CD14-positive monocyte (primary cell): ENCODE measurements around the gene TGM5. TPM values are rescaled to one million over a fixed set of nuclear protein-coding genes. Genes with fewer than 3 reads are reported as not detected.

Experiments
- DNase-seq, 3 donors: peaks; one replicate each; pipeline ENCODE4 v3.0.0-alpha.2; 2011 to 2022
- H2AFZ ChIP-seq: 2 replicates; pipeline ENCODE4 v1.6.0; 2012; ENCODE audit warnings: mild to moderate bottlenecking, low read depth, low read length, inconsistent platforms; ENCODE audit not compliant: insufficient read depth, poor library complexity, severe bottlenecking
- H3K27ac ChIP-seq, 2 donors: 1 replicate in 1 of 2; 2 replicates in 1 of 2; pipeline ENCODE4 v1.5.1; 2012 to 2013; ENCODE audit warnings: low read length in 2 of 2, control low read depth in 1 of 2, inconsistent platforms in 1 of 2, low read depth in 1 of 2, mild to moderate bottlenecking in 1 of 2
- H3K27me3 ChIP-seq, 2 donors: one replicate each; pipeline versions ENCODE4 v1.6.0 to v1.6.1; 2011 to 2013; ENCODE audit warnings: low read length in 2 of 2; ENCODE audit not compliant: control insufficient read depth in 2 of 2, insufficient read depth in 2 of 2
- H3K36me3 ChIP-seq, 2 donors: replicated peaks in 1 of 2; 1 replicate in 1 of 2; 2 replicates in 1 of 2; pipeline versions ENCODE4 v1.5.1 to v1.6.1; 2012 to 2013; ENCODE audit warnings: low read length in 2 of 2, control low read depth in 1 of 2, inconsistent platforms in 1 of 2, mild to moderate bottlenecking in 1 of 2; ENCODE audit not compliant: insufficient read depth in 2 of 2, control insufficient read depth in 1 of 2
- H3K4me1 ChIP-seq, 2 donors: 1 replicate in 1 of 2; 2 replicates in 1 of 2; pipeline versions ENCODE4 v1.5.1 to v1.6.1; 2012 to 2013; ENCODE audit warnings: low read length in 2 of 2, control low read depth in 1 of 2, inconsistent platforms in 1 of 2, mild to moderate bottlenecking in 1 of 2, moderate library complexity in 1 of 2; ENCODE audit not compliant: insufficient read depth in 2 of 2, control insufficient read depth in 1 of 2
- H3K4me2 ChIP-seq: replicated peaks from 2 replicates; pipeline ENCODE3; 2012; ENCODE audit warnings: low read length, moderate library complexity, mild to moderate bottlenecking; ENCODE audit not compliant: poor library complexity, severe bottlenecking; ENCODE audit errors: extremely low read depth
- H3K4me3 ChIP-seq, 3 experiments: fragments of 200-600 bp in 1 of 3; sonication (generic) in 1 of 3; replicated peaks in 1 of 3; 1 replicate in 2 of 3; 2 replicates in 1 of 3; pipeline ENCODE4 v1.5.1; 2011 to 2013; ENCODE audit warnings: low read length in 3 of 3, mild to moderate bottlenecking in 3 of 3, control low read depth in 2 of 3, low read depth in 2 of 3, inconsistent platforms in 1 of 3, moderate library complexity in 1 of 3
- H3K79me2 ChIP-seq: 2 replicates; pipeline ENCODE4 v1.6.0; 2012; ENCODE audit warnings: mild to moderate bottlenecking, control low read depth, inconsistent platforms, low read length, moderate library complexity; ENCODE audit not compliant: insufficient read depth
- H3K9ac ChIP-seq: 2 replicates; pipeline ENCODE4 v1.6.0; 2017; ENCODE audit warnings: low read length, mild to moderate bottlenecking; ENCODE audit not compliant: insufficient read depth, poor library complexity, severe bottlenecking
- H3K9me3 ChIP-seq, 2 donors: replicated peaks in 1 of 2; 1 replicate in 1 of 2; 2 replicates in 1 of 2; pipeline versions ENCODE4 v1.5.1 to v1.6.1; 2012 to 2013; ENCODE audit warnings: low read length in 2 of 2, control low read depth in 1 of 2; ENCODE audit not compliant: control insufficient read depth in 1 of 2, insufficient read depth in 1 of 2
- H4K20me1 ChIP-seq: 2 replicates; pipeline ENCODE4 v1.6.0; 2012; ENCODE audit warnings: mild to moderate bottlenecking, low read length, control low read depth, moderate library complexity; ENCODE audit not compliant: insufficient read depth
- H3K27ac Mint-ChIP-seq, 7 donors: one replicate each; pipeline ENCODE4 v1.8.0; 2020; ENCODE audit warnings: mild to moderate bottlenecking in 7 of 7, mixed read lengths in 7 of 7, moderate library complexity in 6 of 7, inconsistent platforms in 2 of 7
- H3K27me3 Mint-ChIP-seq, 3 donors: one replicate each; pipeline ENCODE4 v1.8.0; 2021 to 2022; ENCODE audit warnings: low read depth in 3 of 3, mild to moderate bottlenecking in 3 of 3, mixed read lengths in 3 of 3, moderate library complexity in 3 of 3, inconsistent platforms in 1 of 3
- H3K36me3 Mint-ChIP-seq, 2 donors: one replicate each; pipeline ENCODE4 v1.8.0; 2020; ENCODE audit warnings: mixed read lengths in 2 of 2, inconsistent platforms in 1 of 2, mild to moderate bottlenecking in 1 of 2
- H3K4me1 Mint-ChIP-seq: one replicate; pipeline ENCODE4 v1.8.0; 2020; ENCODE audit warnings: mild to moderate bottlenecking, mixed read lengths
- H3K4me3 Mint-ChIP-seq, 2 donors: one replicate each; pipeline ENCODE4 v1.8.0; 2020; ENCODE audit warnings: mild to moderate bottlenecking in 2 of 2, mixed read lengths in 2 of 2, moderate library complexity in 1 of 2
- H3K9me3 Mint-ChIP-seq, 7 donors: one replicate each; pipeline ENCODE4 v1.8.0; 2020 to 2022; ENCODE audit warnings: mixed read lengths in 7 of 7, mild to moderate bottlenecking in 6 of 7, moderate library complexity in 6 of 7, inconsistent platforms in 2 of 7
- CTCF ChIP-seq: fragments of 200-600 bp; IDR thresholded peaks from one replicate; pipeline ENCODE4 v1.8.0; 2022; ENCODE audit warnings: antibody characterized with exemption, mild to moderate bottlenecking
- WGBS: methylation state at CpG from one replicate; pipeline ENCODE4 v1.1.5; 2013; ENCODE audit warnings: missing lambda C conversion rate; ENCODE audit not compliant: insufficient coverage; 5-methylcytosine and 5-hydroxymethylcytosine counted together
- intact Hi-C, 2 donors: fragments of 100-400 bp; cut with micrococcal nuclease; formaldehyde crosslinking; loops; one replicate each; pipeline versions ENCODE4 v1.15.0 to v1.15.1; 2023
- polyA plus RNA-seq, 3 donors: library from polyadenylated mRNA; depleted of rRNA in 1 of 3; unstranded in 2 of 3; stranded (reverse) in 1 of 3; fragments of 300-500 nt in 2 of 3; fragments of >200 nt in 1 of 3; fragmentation: Illumina TruSeq in 2 of 3; gene quantifications; 1 replicate in 2 of 3; 2 replicates in 1 of 3; pipeline ENCODE4 v1.2.3, GENCODE V29; 2012 to 2021

TGM5 gene
- polyA plus RNA-seq, 3 donors: not detected

- peaks cover 5% of the 10 kb centered on the region for H3K4me1 Mint-ChIP-seq
- DNase-seq: no peak
- no peaks in the 10 kb centered on the region for H3K36me3 ChIP-seq
- H3K4me3 Mint-ChIP-seq: no peak overlapping the region
- no peak overlapping the region for H2AFZ ChIP-seq
- intact Hi-C loops: no loop called here
- peaks cover 9 to 25% (median 12%) of the 10 kb centered on the region in 3 donors for H3K27me3 Mint-ChIP-seq
- H3K27ac Mint-ChIP-seq: no peak overlapping the region
- no peak overlapping the region for H3K27ac ChIP-seq
- no peaks in the 10 kb centered on the region for H3K79me2 ChIP-seq
- TF ChIP-seq CTCF: no peak
- H3K36me3 Mint-ChIP-seq: no peaks in the 10 kb centered on the region
- H3K9me3 ChIP-seq: no peaks in the 10 kb centered on the region
- H4K20me1 ChIP-seq: no peaks in the 10 kb centered on the region
- H3K4me3 ChIP-seq: no peak overlapping the region
- no peaks in the 10 kb centered on the region for H3K27me3 ChIP-seq
- H3K9me3 Mint-ChIP-seq: peaks cover 0 to 2% (median 0%) of the 10 kb centered on the region in 7 donors
- 89% methylated on average over 9 of the region's 9 CpGs for WGBS
- no peak overlapping the region for H3K4me2 ChIP-seq
- H3K9ac ChIP-seq: no peak overlapping the region
- H3K4me1 ChIP-seq: no peaks in the 10 kb centered on the region
Observed at GRCh38 chr15:43210807-43211206, 55.9 kb downstream of the TGM5 start.

DNA sequence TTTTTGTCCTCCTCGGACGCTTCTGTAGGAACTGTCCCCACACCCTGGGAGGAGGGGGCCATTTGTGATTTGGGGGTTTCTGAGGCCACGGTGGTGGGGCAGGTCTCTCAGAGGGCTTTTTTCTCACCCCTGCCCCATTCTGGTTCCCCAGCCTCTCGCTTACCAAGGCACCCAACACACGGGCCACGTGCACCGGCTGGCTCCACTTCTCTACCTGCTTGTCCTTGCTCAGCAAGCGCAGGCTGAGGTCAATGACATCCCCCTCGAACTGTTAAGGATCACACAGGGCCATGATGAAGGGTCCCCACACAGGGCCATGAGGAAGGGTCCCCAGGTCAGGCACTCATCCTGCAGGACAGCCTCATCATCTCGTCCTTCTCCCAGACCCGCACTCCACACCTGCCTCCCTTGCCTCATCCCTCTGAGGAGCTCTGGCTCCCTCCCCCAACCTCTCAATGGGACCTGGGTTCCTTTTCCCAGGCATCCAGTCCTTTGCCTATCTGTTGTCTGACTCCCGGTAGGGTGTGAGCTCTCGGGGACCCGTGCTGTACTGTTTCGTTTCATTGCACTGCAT is 56.5 kb downstream of the TGM5 start:
- H3K4me3 Mint-ChIP-seq: no peak overlapping the region
- Histone ChIP-seq H3K4me1 (no peaks in the 10 kb centered on the region), H3K36me3 (no peaks in the 10 kb centered on the region), H3K27me3 (no peaks in the 10 kb centered on the region), H3K4me3 (no peak overlapping the region), H3K9ac (no peak overlapping the region), H3K79me2 (no peaks in the 10 kb centered on the region), H3K4me2 (no peak overlapping the region), H2AFZ (no peak overlapping the region), H3K9me3 (no peaks in the 10 kb centered on the region), H4K20me1 (no peaks in the 10 kb centered on the region), H3K27ac (no peak overlapping the region)
- no peak overlapping the region for H3K27ac Mint-ChIP-seq
- peaks cover 0 to 2% (median 0%) of the 10 kb centered on the region in 7 donors for H3K9me3 Mint-ChIP-seq
- DNase-seq: no peak
- WGBS: 94% methylated on average over 12 of the region's 15 CpGs
- no peaks in the 10 kb centered on the region for H3K36me3 Mint-ChIP-seq
- intact Hi-C loops: no loop called here
- H3K4me1 Mint-ChIP-seq: peaks cover 5% of the 10 kb centered on the region
- no peak for TF ChIP-seq CTCF
- H3K27me3 Mint-ChIP-seq: peaks cover 9 to 26% (median 12%) of the 10 kb centered on the region in 3 donors
